ENCODE results near the gene GTF3C1. TPM values are rescaled to one million over a fixed set of nuclear protein-coding genes. Genes with fewer than 3 reads are reported as not detected.

GTF3C1 gene
- total and polyA plus RNA-seq, 2 of the 8 experiments (the other 6 are each of a cell fraction or from before 2014, with no cell fraction given), result 89.3 to 126 TPM

DNA sequence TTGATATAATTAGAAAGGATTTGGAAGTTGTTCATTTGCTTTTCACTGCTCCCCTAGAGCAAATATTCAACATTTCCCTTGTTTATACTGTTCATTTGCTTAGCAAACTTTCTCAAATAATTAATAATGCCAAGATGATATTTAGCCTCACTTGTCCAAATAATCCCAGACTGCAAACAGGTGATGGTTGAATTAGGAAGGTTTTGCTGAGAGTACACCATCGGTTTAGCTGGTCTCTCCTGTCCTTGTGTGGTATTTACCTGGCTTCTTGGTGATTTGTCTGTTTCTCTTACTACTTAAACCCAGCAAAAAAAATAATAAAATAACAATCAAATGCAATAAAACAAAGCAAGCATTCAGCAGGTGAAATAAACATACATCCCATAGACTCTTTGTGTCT is 6.8 kb upstream of the GTF3C1 start:
- no peak for FAIRE-seq
- no peak overlapping the region for H2AK5ac ChIP-seq (ENCODE audit: low read depth, low read length)
- DNase-seq (ENCODE audit: low read depth in 1 of 2, low spot score in 2 of 2), result no peak
- no peak overlapping the region for H2BK12ac ChIP-seq (ENCODE audit: low read depth, low read length)
- 86% methylated on average over 1 of the region's 1 CpG; no CpG with 5 or more reads in 1 of the 2 experiments for WGBS, 2 experiments (ENCODE audit: extremely low coverage in 1 of 2, insufficient coverage in 1 of 2, insufficient read length in 1 of 2, insufficient replicate concordance in 2 of 2, low coverage in 1 of 2, low lambda C conversion rate in 2 of 2, missing lambda C conversion rate in 1 of 2)
- no peak overlapping the region for H3K14ac ChIP-seq (ENCODE audit: insufficient read length)
- H3K18ac ChIP-seq (ENCODE audit: extremely low read depth, low read length), result no peak overlapping the region
- no peaks in the 10 kb centered on the region for H3K23me2 ChIP-seq (ENCODE audit: low read depth, low read length)
- no peaks in the 10 kb centered on the region for H3K4me1 ChIP-seq (replicated peaks in 1 of 4; ENCODE audit: control insufficient read depth in 3 of 4, insufficient read depth in 4 of 4, low read length in 3 of 4)
- no peak overlapping the region for H2BK15ac ChIP-seq (ENCODE audit: low read length)
- no peak overlapping the region for H2BK20ac ChIP-seq (ENCODE audit: low read length)
- POLR2A ChIA-PET (ENCODE audit: partially characterized antibody), result no interaction called here
- no peak overlapping the region for H4K5ac ChIP-seq (ENCODE audit: insufficient read length, low read depth, low read length)
- no peak for TF ChIP-seq GABPA (IDR thresholded peaks at IDR 0.05; ENCODE audit: borderline replicate concordance, insufficient read depth, low read length)
- no peak for TF ChIP-seq TBP (IDR thresholded peaks at IDR 0.05; ENCODE audit: low read depth, low read length)
- no peak for TF ChIP-seq TAF7 (optimal IDR thresholded peaks at IDR 0.05; ENCODE audit: borderline replicate concordance, low read depth, low read length)
- no peak for TF ChIP-seq KDM4A (IDR thresholded peaks at IDR 0.05; ENCODE audit: low read depth, low read length, severe bottlenecking)
- no peak for TF ChIP-seq HDAC2 (IDR thresholded peaks at IDR 0.05; ENCODE audit: borderline replicate concordance in 1 of 2, low read depth in 2 of 2, low read length in 2 of 2)
- TF ChIP-seq BCL11A (IDR thresholded peaks at IDR 0.05; ENCODE audit: low read depth in 2 of 2, low read length in 2 of 2), result no peak
- no peak for TF ChIP-seq CBX5 (IDR thresholded peaks at IDR 0.05; ENCODE audit: low read depth, low read length)
- TF ChIP-seq RAD21 (IDR thresholded peaks at IDR 0.05 in 1 of 2, conservative IDR thresholded peaks at IDR 0.05 in 1 of 2; ENCODE audit: low read depth in 2 of 2, low read length in 2 of 2), result no peak
- H3K36me3 ChIP-seq (ENCODE audit: control insufficient read depth in 2 of 4, insufficient read depth in 4 of 4, low read length in 3 of 4), result no peaks in the 10 kb centered on the region
- H3K79me1 ChIP-seq (ENCODE audit: low read depth, low read length), result peaks cover 2% of the 10 kb centered on the region; the same call in 1 of the 2 replicates
- CTCF ChIA-PET (ENCODE audit: partially characterized antibody), result interaction anchor here (0.9 kb wide), 1 partner anchor 703 kb away, joined by 5 read pairs; no protein-coding TSS in a partner anchor
- no peak overlapping the region for H3K23ac ChIP-seq (ENCODE audit: insufficient read length)
- no peaks in the 10 kb centered on the region for H3K9me3 ChIP-seq (ENCODE audit: insufficient read depth in 2 of 2, low read depth in 1 of 2, low read length in 1 of 2)
- H3K27ac ChIP-seq (ENCODE audit: low read depth, low read length), result no peak overlapping the region
- no peak overlapping the region for H3K4me3 ChIP-seq (ENCODE audit: extremely low read depth in 1 of 4, insufficient read depth in 2 of 4, low read depth in 3 of 4, low read length in 4 of 4)
- no peak overlapping the region for H3K4ac ChIP-seq (replicated peaks; ENCODE audit: insufficient read length, low read depth, low read length)
- H4K8ac ChIP-seq (ENCODE audit: extremely low read depth, insufficient read depth, low read length), result no peak overlapping the region
- no peak overlapping the region for H3K4me2 ChIP-seq (ENCODE audit: insufficient read depth in 1 of 2, low read depth in 2 of 2, low read length in 2 of 2)
- H3K9ac ChIP-seq (replicated peaks in 1 of 4; ENCODE audit: extremely low read depth in 1 of 4, low read depth in 3 of 4, low read length in 3 of 4), result no peak overlapping the region
- no peak overlapping the region for H2AFZ ChIP-seq (ENCODE audit: low read length)
- H3K79me2 ChIP-seq (ENCODE audit: control insufficient read depth in 1 of 2, insufficient read depth in 2 of 2, low read length in 2 of 2), result no peaks in the 10 kb centered on the region
- no peak overlapping the region for H2BK120ac ChIP-seq (replicated peaks; ENCODE audit: low read depth, low read length)
- no peak overlapping the region for H4K91ac ChIP-seq (replicated peaks; ENCODE audit: insufficient read length, low read length)
- H2BK5ac ChIP-seq (ENCODE audit: low read depth, low read length), result no peak overlapping the region
- no peaks in the 10 kb centered on the region for H3K27me3 ChIP-seq (replicated peaks in 1 of 4; ENCODE audit: control insufficient read depth in 3 of 4, extremely low read depth in 1 of 4, insufficient read depth in 3 of 4, low read length in 3 of 4)
- H3K56ac ChIP-seq (replicated peaks; ENCODE audit: insufficient read length, low read depth, low read length), result no peak overlapping the region
- peaks cover 0 to 5% of the 10 kb centered on the region in 2 experiments for H4K20me1 ChIP-seq (replicated peaks in 1 of 2; ENCODE audit: control insufficient read depth in 1 of 2, insufficient read depth in 2 of 2, low read length in 2 of 2)
